Panc1 (cell line): ENCODE data around the gene GPS2. TPM values are rescaled to one million over a fixed set of nuclear protein-coding genes. Genes with fewer than 3 reads are reported as not detected.

Source experiments
- ATAC-seq: fragments of 200-7000 bp; cut with Tn5 transposase; 2 replicates; pipeline ENCODE4 v1.9.1; 2020; ENCODE audit warnings: mild to moderate bottlenecking, moderate library complexity
- BruUV-seq: library from RNA; stranded (reverse); fragments of 400-500 nt; replicated peaks from 2 replicates; lab custom pipeline; 2021; lab: Mats Ljungman, UMichigan
- CTCF ChIA-PET: fragments of 300-600 bp; sonication (Branson Sonifier 250); formaldehyde crosslinking; loops from one replicate; lab custom pipeline; 2022; ENCODE audit warnings: antibody characterized with exemption; lab: Charles Lee
- POLR2A ChIA-PET: fragments of 300-600 bp; sonication (Branson Sonifier 250); formaldehyde crosslinking; loops from one replicate; lab custom pipeline; 2022; ENCODE audit warnings: antibody characterized with exemption; lab: Charles Lee
- DNase-seq: peaks from one replicate; pipeline ENCODE4 v3.0.0-alpha.2; 2010; ENCODE audit warnings: low read depth, low spot score
- H3K27ac ChIP-seq: 2 replicates; pipeline ENCODE4 v1.5.1; 2011; ENCODE audit warnings: mild to moderate bottlenecking, low read length, inconsistent platforms
- H3K27me3 ChIP-seq: fragments of 200-500 bp; sonication (Bioruptor generic); 2 replicates; pipeline ENCODE4 v1.6.0; 2014; ENCODE audit warnings: low read length, inconsistent platforms; ENCODE audit not compliant: control insufficient read depth, insufficient read depth
- H3K36me3 ChIP-seq: fragments of 200-500 bp; sonication (Bioruptor generic); 2 replicates; pipeline ENCODE4 v1.5.1; 2014; ENCODE audit warnings: inconsistent platforms, mild to moderate bottlenecking, low read length, moderate library complexity; ENCODE audit not compliant: control insufficient read depth, insufficient read depth
- H3K4me1 ChIP-seq: 2 replicates; pipeline ENCODE4 v1.5.1; 2011; ENCODE audit warnings: inconsistent platforms, mild to moderate bottlenecking, low read length, moderate library complexity; ENCODE audit not compliant: control insufficient read depth, insufficient read depth
- H3K4me3 ChIP-seq, 2 experiments: 2 replicates each; pipeline ENCODE4 v1.5.1; 2011 to 2012; ENCODE audit warnings: low read depth in 2 of 2, low read length in 2 of 2, mild to moderate bottlenecking in 2 of 2, inconsistent platforms in 1 of 2, moderate library complexity in 1 of 2
- H3K9me3 ChIP-seq: fragments of 200-500 bp; sonication (Bioruptor generic); 2 replicates; pipeline ENCODE4 v1.5.1; 2014; ENCODE audit warnings: low read depth, mild to moderate bottlenecking, inconsistent platforms, low read length, moderate library complexity; ENCODE audit not compliant: control insufficient read depth, insufficient read depth
- CTCF ChIP-seq: fragments of 450-650 bp; IDR thresholded peaks from 2 replicates; pipeline ENCODE4 v1.5.1; 2017; ENCODE audit warnings: mild to moderate bottlenecking
- POLR2AphosphoS5 ChIP-seq: IDR thresholded peaks from 2 replicates; pipeline ENCODE4 v1.6.1; 2012; ENCODE audit warnings: mild to moderate bottlenecking, low read depth, low read length, moderate library complexity
- REST ChIP-seq, 2 experiments: IDR thresholded peaks; 2 replicates each; pipeline ENCODE4 v1.6.1; 2011 to 2012; ENCODE audit warnings: low read depth in 2 of 2, control low read depth in 1 of 2, low read length in 1 of 2, mild to moderate bottlenecking in 1 of 2, moderate library complexity in 1 of 2; ENCODE audit not compliant: insufficient read depth in 1 of 2
- SIN3A ChIP-seq: IDR thresholded peaks from 2 replicates; pipeline ENCODE4 v1.6.1; 2012; ENCODE audit warnings: low read depth, mild to moderate bottlenecking, low read length, moderate library complexity, borderline replicate concordance; ENCODE audit not compliant: insufficient read depth
- TCF7L2 ChIP-seq: IDR thresholded peaks from 2 replicates; pipeline ENCODE4 v1.6.1; 2011; ENCODE audit warnings: mild to moderate bottlenecking, low read depth, low read length, inconsistent platforms
- in situ Hi-C: cut with HindIII; loops from 2 replicates; pipeline ENCODE4 v1.10.0; 2016; ENCODE audit warnings: low sequenced_read_pairs, low pct_unique_long_range_greater_than_20kb
- intact Hi-C: fragments of 100-400 bp; cut with micrococcal nuclease; formaldehyde crosslinking; loops from one replicate; pipeline ENCODE4 v1.10.0; 2022; ENCODE audit not compliant: unreplicated experiment
- total RNA-seq: library from RNA; stranded (reverse); gene quantifications from one replicate; pipeline ENCODE4 v1.2.1, GENCODE V29; 2021; ENCODE audit not compliant: unreplicated experiment

GPS2 gene
- total RNA-seq, 1 experiment from 2014 or later = 96.6 TPM

GRCh38 chr17:7355573-7355972, 40.4 kb upstream of the GPS2 start:
- no peak for DNase-seq
- ATAC-seq = no peak
- peaks cover 6% of the 10 kb centered on the region for H3K4me1 ChIP-seq
- H3K27ac ChIP-seq = no peak overlapping the region
- in situ Hi-C loops = no loop called here
- intact Hi-C loops = loop anchor here (10.0 kb wide), 1 partner anchor 79 kb away; the partner anchor contains the start of genes FGF11 and TMEM102
- no peaks in the 10 kb centered on the region; the same call in 1 of the 2 replicates for H3K36me3 ChIP-seq
- no peaks in the 10 kb centered on the region for H3K27me3 ChIP-seq
- TF ChIP-seq SIN3A (no peak), POLR2AphosphoS5 (no peak), REST (IDR thresholded peaks at IDR 0.05; ENCODE audit: insufficient read depth in 1 of 2, low read depth in 2 of 2, low read length in 1 of 2) (no peak), CTCF (no peak), TCF7L2 (no peak)
- no peak overlapping the region for H3K4me3 ChIP-seq
- H3K9me3 ChIP-seq = no peaks in the 10 kb centered on the region
- BruUV-seq = no TSS peak
- ChIA-PET POLR2A (no interaction called here), CTCF (interaction anchor here (0.6 to 2.2 kb wide), 6 partner anchors 39 to 1608 kb away, joined by 3 to 11 read pairs (median 4); partner anchors contain the start of gene PLSCR3)

- no peaks in the 10 kb centered on the region; the same call in 1 of the 2 replicates for H3K36me3 ChIP-seq
- H3K9me3 ChIP-seq = no peaks in the 10 kb centered on the region
- in situ Hi-C loops (no loop called here), intact Hi-C loops (loop anchor here (10.0 kb wide), 1 partner anchor 80 kb away; the partner anchor contains the start of genes FGF11 and TMEM102)
- ChIA-PET CTCF (interaction anchor here (1.0 to 2.2 kb wide), 3 partner anchors 39 to 205 kb away, joined by 4 to 11 read pairs (median 4); partner anchors contain the start of gene PLSCR3), POLR2A (no interaction called here)
- no peak within 1 kb of the TSS for H3K4me3 ChIP-seq
- DNase-seq (no peak), ATAC-seq (no peak)
- no peak for TF ChIP-seq CTCF
- TF ChIP-seq TCF7L2 = no peak
- no peak for TF ChIP-seq POLR2AphosphoS5
- no peak for TF ChIP-seq SIN3A
- no peak for TF ChIP-seq REST (IDR thresholded peaks at IDR 0.05; ENCODE audit: insufficient read depth in 1 of 2, low read depth in 2 of 2, low read length in 1 of 2)
- H3K27me3 ChIP-seq = no peaks in the 10 kb centered on the region
- BruUV-seq = no TSS peak
- H3K4me1 ChIP-seq = peaks cover 6% of the 10 kb centered on the region
- H3K27ac ChIP-seq = no peak within 1 kb of the TSS
Observed at GRCh38 chr17:7355053-7355452, 39.9 kb upstream of the GPS2 start, which contains the start of gene TMEM95. TMEM95 (plus strand) TSS chr17:7355156; CDS start chr17:7355205, 49 bp downstream.
